PFSK-1 (cell line): Measurements from ENCODE around the gene PGRMC2.

ENCODE experiments used
- FOXP2 ChIP-seq: optimal IDR thresholded peaks from 2 replicates; pipeline ENCODE3; 2011; ENCODE audit warnings: borderline replicate concordance, control low read depth, inconsistent platforms; ENCODE audit not compliant: insufficient read depth; ENCODE audit errors: extremely low read length, extremely low read depth
- POLR2AphosphoS5 ChIP-seq: IDR thresholded peaks from 2 replicates; pipeline ENCODE4 v1.6.1; 2012; ENCODE audit warnings: low read depth, mild to moderate bottlenecking, control low read depth, low read length, moderate library complexity
- SIN3A ChIP-seq: IDR thresholded peaks from 2 replicates; pipeline ENCODE4 v1.6.1; 2012; ENCODE audit warnings: mild to moderate bottlenecking, low read length, moderate library complexity, borderline replicate concordance; ENCODE audit not compliant: insufficient read depth
- TAF1 ChIP-seq: IDR thresholded peaks from 2 replicates; pipeline ENCODE4 v1.6.1; 2012; ENCODE audit warnings: low read length, control low read depth, borderline replicate concordance; ENCODE audit not compliant: insufficient read depth
- TF ChIP-seq, protein P1 (sequence below), 2 experiments: IDR thresholded peaks; 2 replicates each; pipeline versions ENCODE4 v1.6.1 to v1.8.0; 2011 to 2012; ENCODE audit warnings: low read depth in 2 of 2, low read length in 2 of 2, control low read depth in 1 of 2, inconsistent platforms in 1 of 2, mild to moderate bottlenecking in 1 of 2, moderate library complexity in 1 of 2; ENCODE audit not compliant: insufficient read depth in 1 of 2

PGRMC2 gene

GRCh38 chr4:128228845-128229795, 58.5 kb downstream of the PGRMC2 start:
- TF ChIP-seq POLR2AphosphoS5: no peak
- no peak for TF ChIP-seq TAF1
- no peak for TF ChIP-seq SIN3A
- TF ChIP-seq FOXP2: no peak
- TF ChIP-seq, protein P1, sequence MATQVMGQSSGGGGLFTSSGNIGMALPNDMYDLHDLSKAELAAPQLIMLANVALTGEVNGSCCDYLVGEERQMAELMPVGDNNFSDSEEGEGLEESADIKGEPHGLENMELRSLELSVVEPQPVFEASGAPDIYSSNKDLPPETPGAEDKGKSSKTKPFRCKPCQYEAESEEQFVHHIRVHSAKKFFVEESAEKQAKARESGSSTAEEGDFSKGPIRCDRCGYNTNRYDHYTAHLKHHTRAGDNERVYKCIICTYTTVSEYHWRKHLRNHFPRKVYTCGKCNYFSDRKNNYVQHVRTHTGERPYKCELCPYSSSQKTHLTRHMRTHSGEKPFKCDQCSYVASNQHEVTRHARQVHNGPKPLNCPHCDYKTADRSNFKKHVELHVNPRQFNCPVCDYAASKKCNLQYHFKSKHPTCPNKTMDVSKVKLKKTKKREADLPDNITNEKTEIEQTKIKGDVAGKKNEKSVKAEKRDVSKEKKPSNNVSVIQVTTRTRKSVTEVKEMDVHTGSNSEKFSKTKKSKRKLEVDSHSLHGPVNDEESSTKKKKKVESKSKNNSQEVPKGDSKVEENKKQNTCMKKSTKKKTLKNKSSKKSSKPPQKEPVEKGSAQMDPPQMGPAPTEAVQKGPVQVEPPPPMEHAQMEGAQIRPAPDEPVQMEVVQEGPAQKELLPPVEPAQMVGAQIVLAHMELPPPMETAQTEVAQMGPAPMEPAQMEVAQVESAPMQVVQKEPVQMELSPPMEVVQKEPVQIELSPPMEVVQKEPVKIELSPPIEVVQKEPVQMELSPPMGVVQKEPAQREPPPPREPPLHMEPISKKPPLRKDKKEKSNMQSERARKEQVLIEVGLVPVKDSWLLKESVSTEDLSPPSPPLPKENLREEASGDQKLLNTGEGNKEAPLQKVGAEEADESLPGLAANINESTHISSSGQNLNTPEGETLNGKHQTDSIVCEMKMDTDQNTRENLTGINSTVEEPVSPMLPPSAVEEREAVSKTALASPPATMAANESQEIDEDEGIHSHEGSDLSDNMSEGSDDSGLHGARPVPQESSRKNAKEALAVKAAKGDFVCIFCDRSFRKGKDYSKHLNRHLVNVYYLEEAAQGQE (IDR thresholded peaks at IDR 0.05; ENCODE audit: insufficient read depth in 1 of 2, low read depth in 2 of 2, low read length in 2 of 2): no peak

GRCh38 chr4:128227991-128228571, 59.5 kb downstream of the PGRMC2 start:
- no peak for TF ChIP-seq POLR2AphosphoS5
- no peak for TF ChIP-seq TAF1
- TF ChIP-seq, protein P1 (IDR thresholded peaks at IDR 0.05; ENCODE audit: insufficient read depth in 1 of 2, low read depth in 2 of 2, low read length in 2 of 2): no peak
- no peak for TF ChIP-seq FOXP2
- no peak for TF ChIP-seq SIN3A

- TF ChIP-seq POLR2AphosphoS5 (no peak), FOXP2 (no peak), TAF1 (no peak), SIN3A (no peak)
- TF ChIP-seq, protein P1 (IDR thresholded peaks at IDR 0.05; ENCODE audit: insufficient read depth in 1 of 2, low read depth in 2 of 2, low read length in 2 of 2): no peak
These were observed 62.5 kb downstream of the PGRMC2 start for GRCh38 chr4:128225148-128225547.

DNA sequence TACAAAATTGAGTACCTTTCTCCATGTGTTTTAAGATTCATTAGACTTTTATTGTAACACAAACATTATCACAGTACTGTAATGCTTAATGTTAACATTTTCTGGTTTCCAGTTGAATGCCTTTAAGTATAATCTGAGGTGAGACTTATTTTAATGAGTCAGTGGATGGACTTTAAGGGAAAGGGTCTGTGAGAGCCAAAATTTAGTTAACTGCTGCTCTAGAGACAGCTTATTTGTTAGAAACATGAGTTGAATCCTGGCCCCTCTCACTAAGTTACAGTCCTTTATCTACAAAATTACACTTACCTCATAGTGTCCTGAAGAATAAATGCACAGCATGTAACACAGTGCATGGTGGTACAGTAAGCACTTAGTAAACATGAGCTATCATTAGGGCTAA, 66.0 kb downstream of the PGRMC2 start:
- TF ChIP-seq, protein P1 (IDR thresholded peaks at IDR 0.05; ENCODE audit: insufficient read depth in 1 of 2, low read depth in 2 of 2, low read length in 2 of 2): no peak
- TF ChIP-seq POLR2AphosphoS5 (no peak), TAF1 (no peak), SIN3A (no peak), FOXP2 (no peak)
